Suprapubic skin (tissue), 3 donors: ENCODE results near the gene RAB12.

Experiments used
- CTCF ChIP-seq, 2 donors: fragments of 200-600 bp in 1 of 2; fragments of 450-650 bp in 1 of 2; sonication (generic) in 1 of 2; IDR thresholded peaks; one replicate each; pipeline ENCODE4 v1.5.1; 2016 to 2019; ENCODE audit warnings: antibody characterized with exemption in 2 of 2, mild to moderate bottlenecking in 1 of 2, moderate library complexity in 1 of 2
- EP300 ChIP-seq: sonication (generic); formaldehyde crosslinking; IDR thresholded peaks from one replicate; pipeline ENCODE4 v1.6.1; 2017; ENCODE audit warnings: antibody characterized with exemption
- POLR2A ChIP-seq, 2 donors: fragments of 450-650 bp; IDR thresholded peaks; one replicate each; pipeline ENCODE4 v1.6.1; 2017; ENCODE audit warnings: antibody characterized with exemption in 2 of 2, mild to moderate bottlenecking in 2 of 2, moderate library complexity in 2 of 2

GRCh38 chr18:8562919-8563318 lies 46.3 kb upstream of the RAB12 start:
- TF ChIP-seq EP300: no peak
- no peak for TF ChIP-seq CTCF (IDR thresholded peaks at IDR 0.05)
- no peak for TF ChIP-seq POLR2A (IDR thresholded peaks at IDR 0.05)
